ENCODE data around the gene CD3D.
A peak's percentile ranks its signal among the peaks of the same experiment; 100 is the strongest.

The CD3D gene

DNA sequence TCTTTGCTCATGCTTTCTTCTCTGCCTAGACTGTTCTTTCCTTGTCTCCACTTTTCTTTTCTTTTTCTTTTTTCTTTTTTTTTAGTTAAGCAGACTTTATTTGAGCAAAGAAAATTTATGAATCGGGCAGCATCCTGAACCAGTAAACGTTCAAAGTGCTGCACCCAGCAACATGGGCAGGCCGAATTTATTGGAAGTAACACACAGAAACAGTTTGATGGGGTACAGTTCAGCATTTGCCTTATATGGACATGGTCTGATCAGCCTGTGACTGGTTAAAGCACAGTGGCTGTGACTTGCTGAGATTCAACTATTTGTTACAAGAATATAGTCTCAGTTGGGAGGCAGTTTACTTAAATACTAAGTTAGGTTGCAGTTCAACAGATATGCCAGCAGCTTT, 22.0 kb downstream of the CD3D start:
- no peak overlapping the region for H4K12ac ChIP-seq (ENCODE audit: low read depth, low read length)
- no CpG with 5 or more reads among the region's 3 CpGs for WGBS (ENCODE audit: extremely low coverage, insufficient coverage, insufficient read length)
- H3K79me2 ChIP-seq (ENCODE audit: control insufficient read depth, insufficient read depth, low read length, poor library complexity) = no peaks in the 10 kb centered on the region
- no peak overlapping the region for H2BK120ac ChIP-seq (ENCODE audit: insufficient read depth, low read length, poor library complexity)
- H2AFZ ChIP-seq (ENCODE audit: insufficient read depth, low read length, poor library complexity) = no peak overlapping the region
- no peak for DNase-seq
- H3K4ac ChIP-seq (ENCODE audit: low read depth, low read length) = no peak overlapping the region
- no peak overlapping the region for H3K9ac ChIP-seq (ENCODE audit: low read length)
- H3K4me3 ChIP-seq (ENCODE audit: low read depth, low read length) = no peak overlapping the region
- H2BK5ac ChIP-seq (ENCODE audit: low read depth, low read length, poor library complexity) = no peak overlapping the region
- H3K27ac ChIP-seq (ENCODE audit: low read depth, low read length) = no peak overlapping the region
- H3K18ac ChIP-seq (ENCODE audit: low read length) = no peak overlapping the region
- H3K27me3 ChIP-seq (ENCODE audit: insufficient read depth, low read length) = no peaks in the 10 kb centered on the region
- no peaks in the 10 kb centered on the region for H3K79me1 ChIP-seq (ENCODE audit: low read length)
- H3K14ac ChIP-seq (ENCODE audit: low read length) = no peak overlapping the region
- no peak overlapping the region for H2AK5ac ChIP-seq (ENCODE audit: low read length)
- no peaks in the 10 kb centered on the region for H3K9me3 ChIP-seq (ENCODE audit: insufficient read depth, low read depth, low read length)
- no peak overlapping the region for H4K8ac ChIP-seq (ENCODE audit: low read depth, low read length)
- peaks cover 0 to 3% of the 10 kb centered on the region in 2 experiments for H3K4me1 ChIP-seq (ENCODE audit: control insufficient read depth in 1 of 2, insufficient read depth in 2 of 2, low read length in 2 of 2)
- H3K36me3 ChIP-seq (ENCODE audit: control insufficient read depth in 1 of 2, insufficient read depth in 2 of 2, low read length in 2 of 2) = no peaks in the 10 kb centered on the region
- H3K4me2 ChIP-seq (ENCODE audit: low read length) = no peak overlapping the region
- H4K91ac ChIP-seq (ENCODE audit: low read depth, low read length) = no peak overlapping the region
- H2BK12ac ChIP-seq (ENCODE audit: low read length) = no peak overlapping the region
- no peak overlapping the region for H3K23ac ChIP-seq (ENCODE audit: low read length)

- Histone ChIP-seq H4K12ac (ENCODE audit: low read depth, low read length) (no peak overlapping the region), H3K9ac (ENCODE audit: low read length) (no peak overlapping the region), H2AK5ac (ENCODE audit: low read length) (no peak overlapping the region), H3K4ac (ENCODE audit: low read depth, low read length) (no peak overlapping the region), H2BK120ac (ENCODE audit: insufficient read depth, low read length, poor library complexity) (no peak overlapping the region), H3K27me3 (ENCODE audit: insufficient read depth, low read length) (no peaks in the 10 kb centered on the region), H3K27ac (ENCODE audit: low read depth, low read length) (no peak overlapping the region), H2AFZ (ENCODE audit: insufficient read depth, low read length, poor library complexity) (no peak overlapping the region), H3K79me1 (ENCODE audit: low read length) (no peaks in the 10 kb centered on the region), H3K14ac (ENCODE audit: low read length) (no peak overlapping the region), H3K23ac (ENCODE audit: low read length) (no peak overlapping the region), H3K4me1 (ENCODE audit: control insufficient read depth in 1 of 2, insufficient read depth in 2 of 2, low read length in 2 of 2) (peaks cover 3% of the 10 kb centered on the region in 2 experiments), H3K4me2 (ENCODE audit: low read length) (no peak overlapping the region), H3K18ac (ENCODE audit: low read length) (no peak overlapping the region), H2BK5ac (ENCODE audit: low read depth, low read length, poor library complexity) (no peak overlapping the region), H3K36me3 (ENCODE audit: control insufficient read depth in 1 of 2, insufficient read depth in 2 of 2, low read length in 2 of 2) (no peaks in the 10 kb centered on the region), H3K79me2 (ENCODE audit: control insufficient read depth, insufficient read depth, low read length, poor library complexity) (no peaks in the 10 kb centered on the region), H4K8ac (ENCODE audit: low read depth, low read length) (no peak overlapping the region), H4K91ac (ENCODE audit: low read depth, low read length) (no peak overlapping the region), H3K4me3 (ENCODE audit: low read depth, low read length) (no peak overlapping the region), H2BK12ac (ENCODE audit: low read length) (no peak overlapping the region), H3K9me3 (ENCODE audit: insufficient read depth, low read depth, low read length) (no peaks in the 10 kb centered on the region)
- WGBS (ENCODE audit: extremely low coverage, insufficient coverage, insufficient read length) = no CpG with 5 or more reads among the region's 1 CpG
- peak in 1 of 2 donors; percentile 3 for DNase-seq
Measured at GRCh38 chr11:118319337-118319707, 23.2 kb downstream of the CD3D start.

DNA sequence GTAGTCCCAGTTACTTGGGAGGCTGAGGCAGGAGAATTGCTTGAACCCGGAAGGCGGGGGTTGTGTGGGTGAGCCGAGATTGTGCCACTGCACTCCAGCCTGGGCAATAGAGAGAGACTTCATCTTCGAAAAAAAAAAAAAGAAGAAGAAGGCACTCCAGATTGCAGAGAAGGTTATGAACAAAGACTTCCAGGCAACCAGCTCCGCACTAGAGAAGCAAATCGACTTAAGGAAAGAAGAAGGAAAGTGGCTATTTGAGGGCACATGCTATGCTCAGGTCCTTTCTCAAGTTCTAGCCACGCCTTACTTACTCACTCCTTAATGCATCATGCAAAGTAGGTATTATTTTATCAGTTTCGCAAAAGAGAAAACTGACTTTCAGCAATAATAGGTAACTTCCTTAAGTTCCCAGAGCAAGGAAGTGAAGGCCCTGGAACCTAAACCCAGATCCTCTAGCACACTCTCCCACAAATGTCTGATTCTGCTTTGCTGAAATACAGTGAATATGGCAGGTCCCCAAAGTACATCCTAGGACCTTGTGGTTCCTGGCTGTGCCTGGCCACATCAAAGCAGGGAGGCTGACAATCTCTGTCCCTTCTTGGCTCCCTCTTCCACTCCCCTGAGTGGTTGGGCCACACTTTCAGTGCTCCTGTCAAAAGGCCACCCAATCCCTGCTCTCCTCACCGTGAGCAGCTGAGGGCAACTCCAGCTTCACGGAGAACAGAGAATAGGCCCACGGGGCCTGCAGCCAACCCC, 23.7 kb downstream of the CD3D start:
- H3K27ac ChIP-seq (ENCODE audit: low read depth, low read length) = no peak overlapping the region

GRCh38 chr11:118318124-118318523, 24.4 kb downstream of the CD3D start:
- Histone ChIP-seq H2BK5ac (ENCODE audit: low read depth, low read length, poor library complexity) (no peak overlapping the region), H3K27ac (ENCODE audit: low read depth, low read length) (no peak overlapping the region), H3K4me2 (ENCODE audit: low read length) (no peak overlapping the region), H2BK12ac (ENCODE audit: low read length) (no peak overlapping the region), H4K12ac (ENCODE audit: low read depth, low read length) (no peak overlapping the region), H3K79me1 (ENCODE audit: low read length) (no peaks in the 10 kb centered on the region), H3K4me1 (ENCODE audit: control insufficient read depth in 1 of 2, insufficient read depth in 2 of 2, low read length in 2 of 2) (peaks cover 3% of the 10 kb centered on the region in 2 experiments), H3K9me3 (ENCODE audit: insufficient read depth, low read depth, low read length) (peaks cover 4% of the 10 kb centered on the region), H3K27me3 (ENCODE audit: insufficient read depth, low read length) (no peaks in the 10 kb centered on the region), H3K36me3 (ENCODE audit: control insufficient read depth in 1 of 2, insufficient read depth in 2 of 2, low read length in 2 of 2) (no peaks in the 10 kb centered on the region), H3K4ac (ENCODE audit: low read depth, low read length) (no peak overlapping the region), H2BK120ac (ENCODE audit: insufficient read depth, low read length, poor library complexity) (no peak overlapping the region), H4K8ac (ENCODE audit: low read depth, low read length) (no peak overlapping the region), H3K23ac (ENCODE audit: low read length) (no peak overlapping the region), H3K18ac (ENCODE audit: low read length) (no peak overlapping the region), H3K14ac (ENCODE audit: low read length) (no peak overlapping the region), H3K79me2 (ENCODE audit: control insufficient read depth, insufficient read depth, low read length, poor library complexity) (no peaks in the 10 kb centered on the region), H2AK5ac (ENCODE audit: low read length) (no peak overlapping the region), H3K9ac (ENCODE audit: low read length) (no peak overlapping the region), H4K91ac (ENCODE audit: low read depth, low read length) (no peak overlapping the region), H2AFZ (ENCODE audit: insufficient read depth, low read length, poor library complexity) (no peak overlapping the region), H3K4me3 (ENCODE audit: low read depth, low read length) (no peak overlapping the region)
- WGBS (ENCODE audit: extremely low coverage, insufficient coverage, insufficient read length) = no CpG with 5 or more reads among the region's 4 CpGs
- no peak for DNase-seq

More for the DNA sequence above, 23.7 kb downstream of the CD3D start:
- no peak overlapping the region for H2AFZ ChIP-seq (ENCODE audit: insufficient read depth, low read length, poor library complexity)
- H3K4me3 ChIP-seq (ENCODE audit: low read depth, low read length) = no peak overlapping the region
- no peaks in the 10 kb centered on the region for H3K79me1 ChIP-seq (ENCODE audit: low read length)
- H3K79me2 ChIP-seq (ENCODE audit: control insufficient read depth, insufficient read depth, low read length, poor library complexity) = no peaks in the 10 kb centered on the region
- H3K9me3 ChIP-seq (ENCODE audit: insufficient read depth, low read depth, low read length) = peaks cover under 1% of the 10 kb centered on the region
- H3K14ac ChIP-seq (ENCODE audit: low read length) = no peak overlapping the region
- H4K12ac ChIP-seq (ENCODE audit: low read depth, low read length) = no peak overlapping the region
- H3K27me3 ChIP-seq (ENCODE audit: insufficient read depth, low read length) = no peaks in the 10 kb centered on the region
- H3K9ac ChIP-seq (ENCODE audit: low read length) = no peak overlapping the region
- no peak overlapping the region for H2AK5ac ChIP-seq (ENCODE audit: low read length)
- H3K4me1 ChIP-seq (ENCODE audit: control insufficient read depth in 1 of 2, insufficient read depth in 2 of 2, low read length in 2 of 2) = peaks cover 3% of the 10 kb centered on the region in 2 experiments
- H3K36me3 ChIP-seq (ENCODE audit: control insufficient read depth in 1 of 2, insufficient read depth in 2 of 2, low read length in 2 of 2) = no peaks in the 10 kb centered on the region
- no peak overlapping the region for H3K18ac ChIP-seq (ENCODE audit: low read length)
- H2BK120ac ChIP-seq (ENCODE audit: insufficient read depth, low read length, poor library complexity) = no peak overlapping the region
- H2BK5ac ChIP-seq (ENCODE audit: low read depth, low read length, poor library complexity) = no peak overlapping the region
- H3K4ac ChIP-seq (ENCODE audit: low read depth, low read length) = no peak overlapping the region
- DNase-seq = peak in 1 of 2 donors; percentile 1
- H3K4me2 ChIP-seq (ENCODE audit: low read length) = no peak overlapping the region
- WGBS (ENCODE audit: extremely low coverage, insufficient coverage, insufficient read length) = no CpG with 5 or more reads among the region's 11 CpGs
- no peak overlapping the region for H4K91ac ChIP-seq (ENCODE audit: low read depth, low read length)
- H4K8ac ChIP-seq (ENCODE audit: low read depth, low read length) = no peak overlapping the region
- no peak overlapping the region for H2BK12ac ChIP-seq (ENCODE audit: low read length)
- no peak overlapping the region for H3K23ac ChIP-seq (ENCODE audit: low read length)

Data from trophoblast cell (in vitro differentiated cells and primary cell).